Stimulated activated CD8-positive, alpha-beta memory T cell treated with anti-CD3 and anti-CD28 coated beads, Interleukin-12 subunit alpha, Interleukin-12 subunit beta, amount 100 ng/mL, for 4 hours (primary cell): ENCODE data around the gene CSAD.
A peak's percentile ranks its signal among the peaks of the same experiment; 100 is the strongest.
"Not testable (repeated sequence)": the region's sequence is repeated elsewhere in the genome, so short reads cannot be mapped to it uniquely, and the experiment has no call there.

Source experiments
- DNase-seq: peaks from one replicate; pipeline ENCODE4 v3.0.0-alpha.2; 2020; ENCODE audit warnings: low read depth

CSAD gene

DNA sequence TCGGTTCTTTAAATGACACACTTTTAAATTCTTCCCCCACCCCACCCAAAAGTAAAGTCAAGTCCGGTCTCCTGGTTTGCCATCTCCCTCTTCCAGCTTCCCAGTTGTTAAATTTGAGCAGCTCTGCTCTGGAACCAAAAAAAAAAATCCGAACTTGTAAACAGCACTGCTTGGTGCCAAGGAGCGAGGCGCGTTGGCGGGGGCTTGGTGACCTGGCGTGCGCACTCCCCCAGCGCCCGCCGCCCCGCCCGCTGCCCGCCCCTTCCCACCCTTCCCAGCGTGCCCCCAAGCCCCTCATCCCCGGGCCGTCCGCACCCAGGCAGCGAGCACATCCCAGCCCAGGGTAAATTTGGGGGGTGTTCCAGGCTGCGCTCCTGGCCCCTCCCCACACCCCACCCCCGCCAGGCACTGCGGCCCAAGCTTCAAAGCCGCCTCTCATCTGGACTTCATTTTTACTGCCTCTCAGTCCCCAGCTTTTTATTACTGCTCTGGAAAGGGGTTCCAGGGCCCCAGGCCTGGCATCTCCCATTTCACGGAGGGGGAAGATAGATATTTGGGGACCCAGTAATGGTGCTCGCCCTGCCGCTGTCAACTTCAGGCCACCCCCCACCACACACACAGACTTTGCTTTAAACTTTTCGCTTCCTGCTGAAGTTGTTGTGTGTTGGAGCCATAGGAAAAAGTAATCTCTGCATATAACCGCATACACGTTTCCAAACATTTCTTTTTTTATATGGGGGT, 38.0 kb upstream of the CSAD start:
- no peak for DNase-seq

DNA sequence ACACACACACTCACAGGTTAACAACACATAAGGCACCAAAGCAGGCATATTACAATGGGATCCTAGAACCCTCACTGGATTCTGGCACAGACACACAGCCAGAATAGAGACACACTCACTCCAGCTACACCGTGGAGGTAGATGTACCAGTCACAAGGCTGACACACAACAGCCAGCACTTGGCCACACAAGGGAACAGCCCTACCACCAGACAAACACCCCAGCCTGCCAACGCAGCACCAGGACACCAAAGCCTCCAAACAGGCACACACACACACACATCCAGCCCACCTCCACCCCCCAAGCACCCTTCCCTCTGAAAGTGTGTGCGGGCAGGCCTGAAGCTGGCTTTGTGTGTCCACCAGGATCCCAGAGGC, 37.2 kb upstream of the CSAD start:
- DNase-seq = no peak

DNA sequence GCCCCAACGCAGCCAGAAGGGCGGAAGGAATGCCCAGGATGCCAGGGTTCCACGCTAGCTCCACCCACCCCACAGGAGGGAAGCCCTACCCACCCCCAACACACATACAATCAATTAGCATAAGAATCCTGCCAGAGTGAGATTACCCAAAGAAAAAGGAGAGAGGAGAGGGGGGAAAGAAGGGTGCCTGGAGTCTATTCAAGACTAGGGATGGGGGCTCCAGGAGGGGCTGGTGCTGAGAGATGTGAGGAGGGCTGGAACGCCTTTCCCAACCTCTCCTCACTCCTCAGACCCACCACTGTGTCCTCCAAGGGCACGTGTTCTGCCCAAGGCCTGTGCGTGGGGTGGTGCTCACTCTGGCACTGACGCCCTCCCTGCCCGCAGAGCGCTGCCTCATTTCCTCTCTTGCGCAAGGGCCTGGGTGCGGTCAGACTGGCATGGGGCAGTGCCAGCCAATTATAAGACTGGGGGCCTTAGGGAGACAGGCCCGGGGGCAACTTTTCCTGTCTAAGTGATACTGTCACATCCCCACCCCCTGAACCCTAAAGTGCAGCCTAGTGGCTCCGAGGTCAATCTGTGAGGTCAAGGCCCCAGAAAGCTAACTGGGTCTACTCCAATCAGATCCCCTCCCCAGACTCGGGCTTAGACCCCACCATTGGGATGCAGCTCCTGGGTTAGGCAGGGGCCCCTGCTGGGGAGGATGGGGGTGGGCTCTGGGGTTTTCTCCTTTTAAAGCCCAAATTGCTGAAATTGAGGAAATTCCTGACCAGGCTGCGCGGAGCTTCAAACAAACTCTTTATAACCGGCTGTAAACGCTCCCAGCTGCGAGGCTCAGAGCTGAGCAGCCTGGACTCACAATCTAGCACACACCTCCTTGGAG, 36.6 kb upstream of the CSAD start:
- DNase-seq = no peak

DNA sequence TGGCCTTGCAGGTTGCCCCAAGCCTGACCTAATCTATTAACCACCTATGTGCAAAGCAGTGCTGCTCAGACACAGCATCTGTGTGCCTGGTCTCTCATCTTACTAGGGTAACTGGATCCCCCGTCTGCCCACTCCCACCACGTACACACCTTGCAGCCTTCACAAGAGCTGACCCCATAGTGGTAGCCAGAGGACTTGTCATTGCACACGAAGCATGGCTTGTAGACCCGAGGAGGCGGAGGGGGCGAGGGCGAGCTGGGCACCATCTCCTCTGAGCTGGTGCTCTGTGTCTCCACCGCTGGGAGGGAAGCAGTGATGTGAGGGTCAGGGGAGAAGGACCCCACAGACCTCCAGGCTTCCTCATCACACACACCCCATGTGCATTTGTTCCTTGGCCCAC, 34.8 kb upstream of the CSAD start:
- no peak for DNase-seq

DNA sequence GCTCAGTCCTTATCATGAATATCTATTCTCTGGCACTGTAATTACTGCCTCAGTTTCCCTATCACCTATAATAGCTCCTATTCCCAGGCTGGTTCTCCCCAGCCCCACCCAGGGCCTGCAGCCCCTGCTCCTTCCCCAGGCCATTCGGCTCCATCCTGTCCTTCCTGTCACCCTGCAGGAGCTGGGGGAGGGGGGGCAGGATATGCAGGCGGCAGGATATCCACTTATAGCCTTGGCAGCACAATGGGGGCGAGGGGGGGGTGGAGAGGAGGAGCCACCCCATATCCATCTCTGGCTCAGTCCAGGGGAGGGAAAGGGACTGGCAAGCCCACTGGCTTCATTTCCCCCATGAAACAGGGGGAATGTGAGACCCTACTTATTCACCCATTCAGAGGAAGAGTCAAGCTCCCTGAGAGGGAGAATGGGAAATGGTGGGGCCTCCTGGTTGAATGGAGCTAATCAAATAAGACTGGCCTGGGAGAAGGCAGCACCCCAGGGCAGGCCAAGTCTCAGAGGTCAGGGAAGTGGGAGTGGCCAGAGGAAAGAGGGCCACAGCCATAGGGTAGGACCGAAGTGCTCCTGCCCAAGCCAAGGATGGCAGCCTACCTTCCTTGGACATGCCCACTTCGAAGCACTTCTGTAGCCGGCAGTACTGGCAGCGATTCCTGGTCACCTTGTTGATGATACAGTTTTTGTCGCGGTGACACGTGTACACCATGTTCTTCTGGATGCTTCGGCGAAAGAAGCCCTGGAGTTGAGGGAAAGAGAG, 34.1 kb upstream of the CSAD start:
- DNase-seq = no peak

DNA sequence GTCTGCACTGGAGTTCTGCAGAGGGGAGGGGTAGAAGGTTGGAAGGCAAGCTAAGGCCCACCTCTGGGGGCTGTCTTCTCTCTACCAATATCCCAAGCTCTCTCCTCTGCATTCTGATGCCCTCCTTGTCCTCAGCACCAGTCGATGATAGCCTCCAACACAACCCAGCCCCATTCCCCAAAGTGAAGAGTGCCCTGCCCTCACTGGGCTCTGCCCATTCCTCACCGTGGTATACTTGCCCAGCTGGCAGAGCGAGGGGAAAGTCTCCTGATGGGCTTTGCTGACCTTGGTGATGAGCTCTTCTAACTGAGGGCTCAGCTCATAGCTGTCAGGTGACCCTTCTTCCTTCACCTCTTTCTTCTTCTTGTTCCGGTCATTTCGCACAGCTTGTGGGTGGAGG, 33.5 kb upstream of the CSAD start:
- DNase-seq = no peak

DNA sequence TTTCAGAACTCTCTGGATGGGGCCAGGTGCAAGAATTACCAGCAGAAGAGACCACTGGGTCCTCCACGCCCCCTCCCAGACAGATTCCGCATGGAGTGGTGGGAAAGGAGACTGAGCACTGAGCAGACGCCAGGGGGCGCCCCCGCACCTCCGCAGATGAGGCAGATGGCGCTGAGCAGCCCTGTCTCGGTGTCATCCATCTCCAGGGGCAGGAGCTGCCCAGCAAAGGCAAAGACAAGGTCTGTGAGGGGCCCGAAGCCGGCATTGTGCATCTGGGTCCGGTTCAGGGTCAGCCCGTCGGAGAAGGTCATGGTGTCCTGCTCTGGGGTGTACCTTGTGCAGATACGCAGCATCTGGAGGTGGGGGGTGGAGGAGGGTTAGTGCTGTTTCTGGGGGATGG, 32.6 kb upstream of the CSAD start:
- DNase-seq = peak; percentile 63

DNA sequence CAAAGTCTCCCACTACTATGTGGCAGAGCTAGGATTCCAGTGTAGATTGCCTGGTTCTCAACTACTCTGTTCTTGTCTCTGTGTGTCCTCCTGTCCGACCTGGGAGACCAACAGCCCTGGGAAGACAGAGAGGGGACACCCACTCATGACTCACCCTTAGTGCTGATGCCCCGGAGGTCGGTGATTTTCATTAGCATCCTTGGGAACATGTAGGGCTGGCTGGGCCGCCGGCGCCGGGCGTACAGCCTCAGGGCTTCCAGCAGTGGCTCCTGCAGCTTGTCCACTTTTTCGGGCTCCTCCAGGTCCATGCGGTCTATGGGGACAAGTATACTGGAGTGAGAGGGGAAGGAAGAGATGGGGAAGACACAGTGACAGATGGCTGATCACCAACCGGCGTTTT, 32.2 kb upstream of the CSAD start:
- no peak for DNase-seq

DNA sequence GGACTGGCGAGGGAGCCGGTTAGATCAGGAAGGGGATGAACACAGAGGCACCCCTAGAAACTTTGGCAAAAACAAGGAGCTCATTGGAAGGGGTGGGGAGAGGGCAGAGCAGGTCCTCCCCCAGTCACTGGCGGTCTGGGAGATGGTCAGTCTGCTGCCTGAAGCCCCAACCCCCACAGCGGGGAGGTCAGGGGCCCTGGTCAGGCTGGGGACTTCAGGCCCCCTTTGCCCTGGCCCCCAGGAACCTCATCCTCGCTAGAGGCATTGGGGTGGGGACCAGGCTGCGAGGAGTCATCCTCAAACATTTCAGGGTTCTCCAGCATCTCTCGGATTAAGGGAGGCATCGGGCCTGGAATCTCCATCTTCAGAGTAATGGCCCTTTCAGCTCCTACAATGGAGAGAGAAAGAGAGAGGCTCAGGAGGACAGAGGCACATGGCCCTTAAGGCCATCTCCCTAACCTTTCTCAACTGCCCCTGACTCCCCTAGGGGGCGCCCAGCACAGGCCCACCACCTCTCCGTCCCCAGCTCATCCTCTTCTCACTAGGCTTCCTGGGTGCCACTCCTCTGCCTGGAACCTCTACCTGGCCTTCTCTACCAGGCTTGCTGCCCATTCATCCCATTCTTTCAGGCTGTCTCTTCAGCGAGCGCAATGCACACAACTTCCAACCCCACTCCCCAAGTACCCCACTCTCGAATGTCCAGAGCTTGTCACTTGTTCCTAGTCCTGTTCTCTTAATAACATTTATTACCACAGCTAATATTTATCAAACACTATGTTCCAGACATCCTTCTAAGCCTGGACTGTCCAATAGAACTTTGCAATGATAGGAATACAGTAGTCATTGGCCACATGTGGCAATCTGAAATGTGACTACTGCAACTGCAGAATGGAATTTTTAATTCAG, 31.0 kb upstream of the CSAD start:
- DNase-seq = no peak

DNA sequence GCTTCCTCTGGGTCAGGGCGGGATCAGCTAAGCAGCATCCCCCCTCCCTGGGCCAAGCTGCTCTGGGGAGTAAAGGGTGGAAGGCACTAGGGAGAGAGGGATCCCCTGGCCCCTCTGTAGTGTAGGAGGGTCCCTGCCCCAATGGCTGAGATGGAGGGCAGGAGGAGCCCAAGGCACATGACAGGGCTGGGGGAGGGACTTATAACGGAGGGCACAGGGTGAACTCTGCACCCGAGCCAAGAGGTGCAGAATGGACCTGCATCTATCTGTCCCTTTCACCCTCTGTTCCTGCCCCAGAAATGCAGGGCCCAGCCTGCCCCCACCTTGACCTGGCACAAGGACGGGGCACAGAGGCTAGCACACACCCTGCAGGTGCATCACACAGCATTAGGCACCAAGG, 30.1 kb upstream of the CSAD start:
- no peak for DNase-seq

DNA sequence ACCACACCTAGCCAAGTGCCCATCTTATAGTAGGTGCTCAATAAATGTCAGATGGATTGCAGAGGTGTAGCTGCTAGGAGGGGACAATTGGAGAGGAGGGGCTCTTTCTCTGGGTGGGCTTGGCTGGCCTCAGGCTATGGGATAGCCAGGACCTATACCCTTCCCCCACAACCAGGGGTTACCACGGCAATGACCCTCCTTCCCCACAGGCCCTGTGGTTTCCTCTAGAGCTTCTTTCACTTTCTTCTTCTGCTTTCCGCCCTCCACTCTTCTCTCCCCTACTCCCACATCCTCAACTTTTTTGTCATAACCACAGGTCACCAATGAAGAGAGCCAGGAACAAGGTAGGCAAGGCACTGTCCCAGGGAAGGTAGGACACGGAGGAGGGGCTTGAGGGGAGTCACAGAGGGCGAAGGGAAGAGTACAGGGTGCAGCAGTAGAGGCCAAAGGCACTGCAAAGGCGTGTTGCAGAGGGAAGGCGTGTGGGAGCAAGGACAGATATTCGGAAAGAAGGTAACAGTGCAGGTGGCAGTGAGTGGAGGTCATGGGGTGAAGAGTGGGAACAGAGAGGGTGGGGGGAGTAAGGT, 28.2 kb upstream of the CSAD start:
- DNase-seq = no peak

DNA sequence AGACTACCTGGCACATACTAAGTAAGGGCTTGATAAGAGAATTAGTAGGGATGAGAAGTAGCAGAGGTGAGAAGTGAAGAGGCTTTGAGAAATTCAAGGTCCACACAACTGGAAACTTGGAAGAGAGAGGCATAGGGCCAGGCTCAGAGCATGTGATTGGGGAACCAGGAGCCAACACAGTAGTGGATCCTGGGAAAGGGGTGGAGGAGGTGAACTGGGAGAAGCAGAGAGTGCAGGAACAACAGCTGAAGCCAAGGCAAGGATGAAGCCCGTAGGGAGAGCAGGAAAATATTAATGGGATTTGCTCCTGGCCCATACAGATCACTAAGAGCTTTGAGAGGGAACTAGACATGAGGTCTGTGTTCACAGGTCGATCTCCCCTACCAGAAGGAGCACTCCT, 27.7 kb upstream of the CSAD start:
- no peak for DNase-seq

DNA sequence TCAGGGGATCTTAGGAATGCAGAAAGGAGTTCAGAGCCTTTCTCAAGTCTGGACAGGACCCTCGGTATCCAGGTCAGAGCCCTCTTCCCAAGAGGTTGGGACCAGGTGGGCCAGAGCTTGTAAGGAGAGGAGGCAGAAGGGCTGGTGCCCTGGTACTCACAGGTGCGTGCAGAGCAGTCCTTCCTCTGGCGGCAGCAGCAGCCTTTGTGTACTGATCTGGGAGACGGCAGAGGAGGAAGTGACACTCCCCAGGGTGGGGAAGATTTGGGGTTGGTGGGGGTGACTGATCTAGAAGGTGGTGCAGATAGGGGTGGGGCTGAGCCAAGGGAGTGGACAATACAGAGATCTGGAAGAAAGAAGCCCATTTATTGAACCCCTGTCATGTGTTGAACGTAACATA, 26.3 kb upstream of the CSAD start, which contains the start of gene ITGB7:
ITGB7 (minus strand) TSS at position 210 of the 400 bp plus-strand sequence. CDS start 6,808 bp downstream, outside the sequence.
- DNase-seq = no peak

DNA sequence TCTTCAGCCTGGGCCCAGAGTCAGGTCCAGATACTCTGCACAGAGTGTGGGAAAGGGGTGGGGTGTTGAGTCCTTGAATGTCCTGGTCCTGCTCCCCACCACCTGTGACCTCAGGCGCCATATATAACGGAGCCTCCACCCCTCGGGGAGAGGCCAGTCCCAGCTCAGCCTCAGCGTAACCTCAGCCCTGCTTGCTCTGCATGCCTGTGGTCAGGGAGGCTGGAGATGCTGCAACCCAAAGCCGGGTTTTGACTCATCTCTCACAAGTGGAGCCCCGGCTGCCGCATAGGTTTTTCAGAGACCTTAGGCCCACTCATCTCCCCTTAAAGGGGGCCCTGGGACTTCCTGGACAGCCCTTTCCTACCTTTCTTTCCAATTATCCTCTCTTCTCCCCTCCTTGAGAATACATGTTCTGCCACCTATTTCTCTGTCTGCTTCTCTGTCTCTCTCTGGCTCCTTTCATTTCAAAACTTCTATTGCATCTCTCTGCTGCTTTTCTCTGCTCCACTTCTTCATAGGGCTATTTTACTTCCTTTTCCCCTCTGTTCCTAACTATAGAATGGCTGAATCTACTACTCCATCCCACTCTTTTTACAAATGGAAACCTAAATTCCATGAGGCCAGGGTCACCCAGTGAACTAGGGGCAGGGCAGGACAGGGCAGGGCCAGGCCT, 25.2 kb upstream of the CSAD start:
- DNase-seq = peak; percentile 48

DNA sequence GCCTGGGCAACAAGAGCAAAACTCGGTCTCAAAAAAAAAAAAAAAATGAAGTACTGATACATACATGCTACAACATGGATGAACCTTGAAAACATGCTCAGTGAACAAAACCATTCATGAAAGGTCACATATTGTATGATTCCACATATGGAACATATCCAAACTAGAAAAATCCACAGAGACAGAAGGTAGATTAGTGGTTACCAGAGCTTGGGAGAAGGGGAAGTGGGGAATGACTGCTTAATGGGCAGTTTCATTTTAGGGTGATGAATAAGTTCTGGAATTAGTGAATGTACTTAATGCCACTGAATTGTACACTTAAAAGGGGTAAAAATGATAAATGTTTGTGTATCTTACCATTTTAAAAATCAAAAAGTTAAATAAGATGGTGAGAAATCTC, 23.6 kb upstream of the CSAD start:
- DNase-seq = no peak

DNA sequence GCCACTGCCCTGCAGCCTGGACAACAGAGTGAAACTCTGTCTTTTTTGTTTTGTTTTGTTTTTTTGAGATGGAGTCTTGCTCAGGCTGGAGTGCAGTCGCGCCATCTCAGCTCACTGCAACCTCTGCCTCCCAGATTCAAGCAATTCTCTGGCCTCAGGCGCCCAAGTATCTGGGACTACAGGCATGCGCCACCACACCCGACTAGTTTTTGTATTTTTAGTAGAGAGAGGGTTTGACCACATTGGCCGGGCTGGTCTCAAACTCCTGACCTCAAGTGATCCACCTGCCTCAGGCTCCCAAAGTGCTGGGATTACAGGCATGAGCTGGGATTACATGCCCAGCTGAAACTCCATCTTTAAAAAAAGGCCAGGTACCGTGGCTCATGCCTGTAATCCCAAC, 21.6 kb upstream of the CSAD start:
- not testable (repeated sequence) for DNase-seq

DNA sequence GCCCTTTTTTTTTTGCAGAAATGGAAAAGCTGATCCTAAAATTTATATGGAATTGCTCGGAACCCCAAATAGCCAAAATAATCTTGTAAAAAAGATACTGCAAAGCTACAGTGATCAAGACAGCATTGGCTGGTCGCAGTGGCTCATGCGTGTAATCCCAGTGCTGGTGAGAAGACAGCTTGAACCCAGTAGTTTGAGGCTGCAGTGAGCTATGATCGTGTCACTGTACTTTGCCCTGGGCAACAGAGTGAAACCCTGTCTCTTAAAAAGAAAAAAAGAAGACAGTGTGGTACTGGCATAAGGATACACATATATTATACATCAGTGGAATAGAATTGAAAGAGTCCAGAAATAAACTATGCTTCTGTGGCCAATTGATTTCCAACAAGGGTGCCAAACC, 20.9 kb upstream of the CSAD start:
- no peak for DNase-seq

DNA sequence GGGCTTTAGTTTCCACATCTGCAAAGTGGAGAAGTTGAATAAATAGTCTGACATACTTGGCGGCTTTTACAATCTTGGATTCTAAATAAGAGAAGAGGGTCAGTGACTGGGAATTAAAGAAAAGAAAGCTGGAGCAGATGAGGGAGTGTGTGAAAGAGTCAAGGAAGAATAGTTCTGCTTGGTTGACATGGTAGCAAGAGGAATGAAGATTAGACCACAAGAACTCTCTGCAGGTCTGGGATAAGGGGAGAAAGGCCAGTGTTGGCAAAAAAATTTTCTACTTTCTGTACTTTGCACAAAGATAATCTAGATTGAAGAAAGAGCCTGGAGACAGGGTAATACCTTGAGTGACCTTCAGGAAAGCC, 20.4 kb upstream of the CSAD start:
- DNase-seq = no peak

DNA sequence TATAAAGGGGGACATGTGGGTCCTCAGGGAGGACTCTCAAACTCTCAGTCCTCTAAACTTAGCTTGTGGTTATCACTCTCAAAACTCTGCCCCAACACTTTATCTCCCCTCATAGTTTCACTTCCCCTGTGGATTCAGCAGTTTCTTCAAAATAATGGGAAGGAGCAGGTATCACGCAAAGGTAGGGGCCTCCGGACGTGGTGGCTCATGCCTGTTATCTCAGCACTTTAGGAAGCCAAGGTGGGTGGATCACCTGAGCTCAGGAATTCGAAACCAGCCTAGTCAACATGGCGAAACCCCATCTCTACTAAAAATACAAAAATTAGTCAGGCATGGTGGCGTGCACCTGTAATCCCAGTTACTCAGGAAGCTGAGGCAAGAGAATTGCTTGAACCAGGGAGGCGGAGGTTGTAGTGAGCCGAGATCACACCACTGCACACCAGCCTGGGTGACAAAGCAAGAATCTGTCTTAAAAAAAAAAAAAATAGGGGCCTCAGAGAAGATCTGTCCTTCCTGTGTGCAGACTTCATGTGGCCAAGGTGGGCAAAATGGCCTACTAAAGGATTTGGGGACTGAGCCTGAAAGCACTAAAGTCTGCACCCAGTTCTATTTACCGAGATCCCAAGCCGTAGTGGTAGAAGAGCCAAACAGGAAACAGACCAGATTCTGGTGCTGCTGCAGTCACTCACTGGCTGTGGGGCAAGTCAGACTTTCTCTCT, 19.9 kb upstream of the CSAD start:
- no peak for DNase-seq

DNA sequence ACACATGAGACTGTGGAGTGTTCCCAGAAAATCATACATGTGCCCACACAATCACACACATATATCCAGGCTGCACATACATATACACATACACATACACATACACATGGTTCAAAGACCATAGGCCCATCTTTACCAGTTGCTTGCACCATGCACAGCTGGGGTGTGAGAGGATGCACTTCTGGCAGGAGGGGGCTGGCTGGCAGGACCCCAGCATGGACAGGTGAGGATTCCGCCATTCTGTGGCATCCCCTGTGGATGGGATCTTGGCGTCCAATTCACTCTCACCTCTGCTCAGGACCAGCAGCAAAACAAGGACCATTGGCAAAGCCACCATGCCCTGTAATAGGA, 19.4 kb upstream of the CSAD start:
- DNase-seq = no peak
